Left ventricle myocardium superior (tissue), 1 donor: ENCODE data around the gene CHPT1. TPM values are rescaled to one million over a fixed set of nuclear protein-coding genes. Genes with fewer than 3 reads are reported as not detected.
"Not testable (repeated sequence)": the region's sequence is repeated elsewhere in the genome, so short reads cannot be mapped to it uniquely, and the experiment has no call there.

Source experiments
- ATAC-seq: fragments of 200-7000 bp; cut with Tn5 transposase; one replicate; pipeline ENCODE4 v1.9.1; 2020; ENCODE audit warnings: mild to moderate bottlenecking, moderate library complexity
- DNase-seq: peaks from one replicate; pipeline ENCODE4 v3.0.0-alpha.2; 2020
- intact Hi-C: fragments of 100-400 bp; cut with micrococcal nuclease; formaldehyde crosslinking; loops from one replicate; pipeline ENCODE4 v1.11.0; 2022
- long read RNA-seq: library from polyadenylated mRNA; unstranded; transcript quantifications from one replicate; pipeline ENCODE4 v2.0.0, GENCODE V29; 2021
- total RNA-seq: library from RNA; stranded (reverse); fragmentation: NEBNext Ultra II Directional; extraction: Animal tissue kit (Norgen Biotek cat#: 25700); gene quantifications from one replicate; pipeline ENCODE4 v1.2.1, GENCODE V29; 2021
- donor health status: DM: no; HTN: yes; CAD: no; lungs with severe emphysema.

Gene CHPT1
- 120 TPM for total RNA-seq
- long read RNA-seq, transcript CHPT1-205 (8 exons, 2,001 nt), result minor isoform, 23 of 415 reads
- long read RNA-seq, transcript CHPT1-201 (9 exons, 1,585 nt), result major isoform, 320 of 415 reads
- long read RNA-seq, partial matches to known transcripts, result 5 of 415 reads
- long read RNA-seq, other reads (novel, unspliced or antisense), result 67 of 415 reads

DNA sequence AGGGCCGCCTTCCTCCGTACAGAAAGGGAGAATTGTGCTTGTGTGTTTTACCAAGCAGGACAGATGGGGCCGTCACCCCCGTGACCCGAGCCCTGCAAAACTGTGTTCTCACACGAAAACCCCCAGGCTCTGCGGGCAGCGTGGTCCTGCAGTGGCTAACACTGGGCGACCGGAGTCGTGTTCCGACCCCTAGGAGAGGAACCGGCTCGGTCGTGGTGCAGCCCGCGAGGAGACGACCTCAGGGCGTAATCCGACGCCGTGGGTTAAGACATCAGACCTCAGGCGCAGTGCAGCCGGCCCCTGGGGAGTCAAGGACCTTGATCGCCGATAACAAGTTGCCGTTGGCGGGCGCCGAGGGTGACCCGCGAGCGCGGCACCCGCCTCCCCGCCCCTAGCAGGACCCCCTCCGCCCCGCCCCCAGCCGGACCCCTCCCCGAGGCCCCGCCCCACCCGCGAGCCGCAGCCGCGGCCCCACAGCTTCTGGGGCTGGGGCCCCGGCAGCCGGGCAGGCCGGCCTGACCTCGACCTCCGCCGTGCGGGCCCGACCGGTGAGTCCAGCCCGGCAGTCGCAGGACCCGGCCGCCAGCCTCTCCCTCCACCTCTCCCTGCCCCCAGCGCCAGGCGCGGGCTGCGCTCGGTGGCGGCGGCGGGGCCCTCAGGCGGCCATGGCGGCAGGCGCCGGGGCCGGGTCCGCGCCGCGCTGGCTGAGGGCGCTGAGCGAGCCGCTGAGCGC is at the start of gene CHPT1:
TSS of gene CHPT1 (plus strand) at position 444 of the 733 bp plus-strand sequence. CDS start at position 666, 222 bp downstream.
- DNase-seq, result peak; percentile 89
- peak; percentile 77 for ATAC-seq
- intact Hi-C loops, result no loop called here

GRCh38 chr12:101647711-101648110 is 49.7 kb upstream of the CHPT1 start:
- intact Hi-C loops, result no loop called here
- ATAC-seq, result no peak
- no peak for DNase-seq

- no peak for ATAC-seq
- no peak for DNase-seq
- intact Hi-C loops, result no loop called here
These were observed 49.2 kb upstream of the CHPT1 start for GRCh38 chr12:101648195-101648594.

DNA sequence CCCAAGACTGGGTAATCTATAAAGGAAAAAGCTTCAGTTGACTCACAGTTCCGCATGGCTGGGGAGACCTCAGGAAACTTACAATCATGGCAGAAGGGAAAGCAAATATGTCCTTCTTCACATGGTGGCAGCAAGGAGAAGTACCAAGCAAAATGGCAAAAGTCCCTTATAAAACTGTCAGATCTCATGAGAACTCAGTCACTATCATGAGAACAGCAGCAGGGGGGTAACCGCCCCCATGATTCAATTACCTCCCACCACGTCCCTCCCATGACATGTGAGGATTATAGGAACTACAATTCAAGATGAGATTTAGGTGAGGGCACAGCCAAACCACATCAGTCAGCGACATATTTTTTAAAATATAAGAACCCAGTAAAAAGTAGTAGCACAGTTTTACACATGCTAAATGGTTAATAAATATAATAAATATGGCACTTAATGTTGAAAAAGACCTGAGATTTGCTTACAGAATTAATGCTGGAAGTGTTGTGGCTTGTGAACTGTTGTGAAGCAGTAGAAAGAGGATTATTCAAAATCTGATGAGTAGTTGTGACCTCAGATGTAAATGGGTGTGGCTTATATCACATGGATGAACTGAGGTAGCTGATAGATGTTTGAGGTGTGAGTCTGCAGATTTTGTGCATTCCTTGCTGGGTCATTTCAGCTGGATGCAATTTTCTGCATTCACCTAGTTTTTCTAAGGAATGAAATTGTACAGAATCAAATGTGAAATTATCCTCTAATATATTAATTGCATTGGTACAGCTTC is 46.9 kb upstream of the CHPT1 start:
- ATAC-seq (no peak), DNase-seq (no peak)
- intact Hi-C loops, result no loop called here

GRCh38 chr12:101653030-101653429 is 44.4 kb upstream of the CHPT1 start:
- DNase-seq (no peak), ATAC-seq (no peak)
- intact Hi-C loops, result no loop called here

DNA sequence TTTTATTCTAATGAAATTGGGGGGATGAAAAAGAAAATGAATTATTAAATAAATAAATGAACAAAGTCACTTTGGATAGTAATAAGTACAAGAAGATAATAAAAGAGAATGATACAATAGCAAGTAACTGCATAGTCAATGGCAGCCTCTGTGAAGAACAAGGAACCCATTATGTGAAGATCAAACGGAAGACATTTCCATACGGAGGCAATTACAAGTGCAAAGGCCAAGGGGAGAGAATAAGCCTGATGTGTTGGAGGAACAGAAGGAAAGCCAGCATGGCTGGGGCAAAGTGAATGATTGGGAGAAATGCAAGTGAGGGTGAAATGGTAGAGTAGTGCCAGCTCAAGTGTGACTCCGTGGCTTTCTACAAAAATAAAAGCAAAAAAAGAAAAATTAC is 43.9 kb upstream of the CHPT1 start:
- no peak for DNase-seq
- intact Hi-C loops, result no loop called here
- no peak for ATAC-seq

GRCh38 chr12:101654442-101654841 is 43.0 kb upstream of the CHPT1 start:
- no peak for DNase-seq
- no peak for ATAC-seq
- intact Hi-C loops, result no loop called here

- intact Hi-C loops, result no loop called here
- no peak for ATAC-seq
- no peak for DNase-seq
These were observed 42.0 kb upstream of the CHPT1 start for GRCh38 chr12:101655393-101655792.

- intact Hi-C loops, DNase-seq, ATAC-seq: not testable (repeated sequence)
These were observed 36.8 kb upstream of the CHPT1 start for GRCh38 chr12:101660662-101661061.

GRCh38 chr12:101663298-101663697 is 34.1 kb upstream of the CHPT1 start:
- DNase-seq (no peak), ATAC-seq (no peak)
- intact Hi-C loops, result no loop called here

DNA sequence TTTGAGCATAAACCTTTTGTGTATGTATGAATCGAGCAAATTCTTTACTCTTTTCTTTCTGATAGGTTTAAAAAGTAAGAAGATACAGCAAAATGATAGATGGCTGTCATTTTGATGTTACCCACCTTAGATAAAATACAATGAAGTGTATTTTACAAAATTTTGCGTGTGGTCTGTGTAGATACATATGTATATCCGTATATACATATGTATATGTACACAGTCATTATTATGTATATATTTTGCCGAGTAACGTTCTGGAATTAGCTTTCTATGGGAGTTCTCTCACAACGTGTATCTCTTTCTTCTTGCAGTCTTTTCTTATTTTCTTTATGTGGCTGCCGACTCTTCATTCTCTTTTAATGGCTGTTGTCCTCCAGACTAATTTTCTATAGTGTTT is 32.4 kb upstream of the CHPT1 start:
- ATAC-seq, result no peak
- intact Hi-C loops, result no loop called here
- no peak for DNase-seq

- ATAC-seq, result no peak
- no peak for DNase-seq
- intact Hi-C loops, result no loop called here
These were observed 31.2 kb upstream of the CHPT1 start for GRCh38 chr12:101666052-101666728.

GRCh38 chr12:101667591-101667990 is 29.8 kb upstream of the CHPT1 start:
- ATAC-seq, result no peak
- intact Hi-C loops, result no loop called here

DNA sequence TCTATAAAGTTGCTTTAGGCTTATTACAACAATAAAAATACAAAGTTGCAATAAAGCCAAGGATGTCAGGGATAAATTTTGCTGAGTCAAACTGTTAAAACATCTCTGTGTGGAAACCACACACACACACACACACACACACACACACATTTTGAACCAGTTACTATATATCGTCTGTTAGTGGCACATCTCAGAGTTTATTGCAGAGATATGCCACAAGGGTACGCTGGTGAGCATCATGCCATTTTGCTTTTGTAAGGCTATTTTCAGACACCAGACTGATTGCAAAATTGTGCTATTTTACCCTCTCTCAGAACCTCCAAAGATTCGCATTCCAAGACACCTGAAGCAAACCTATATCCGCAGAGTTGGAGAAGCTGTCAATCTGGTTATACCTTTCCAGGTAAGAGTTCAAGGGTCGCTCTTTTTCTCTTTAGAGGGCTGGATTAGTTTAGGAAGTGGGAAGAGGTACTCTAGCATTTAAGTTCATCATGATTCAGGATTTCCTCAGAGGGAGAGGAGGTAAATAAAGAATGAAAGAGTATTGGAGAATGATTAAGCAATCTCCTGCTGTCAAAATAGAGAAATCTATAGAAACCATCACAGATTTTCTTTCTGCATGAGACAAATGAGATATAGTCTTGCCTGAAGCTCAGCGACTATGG is 27.3 kb upstream of the CHPT1 start:
- ATAC-seq, result peak; percentile 74
- intact Hi-C loops, result no loop called here
- no peak for DNase-seq

More at GRCh38 chr12:101667591-101667990, 29.8 kb upstream of the CHPT1 start:
- DNase-seq, result no peak

- DNase-seq, result no peak
- intact Hi-C loops, result no loop called here
- peak; percentile 67 for ATAC-seq
These were observed 26.2 kb upstream of the CHPT1 start for GRCh38 chr12:101671157-101671791.

- no peak for DNase-seq
- intact Hi-C loops, result no loop called here
- ATAC-seq, result peak; percentile 42
These were observed 25.6 kb upstream of the CHPT1 start for GRCh38 chr12:101671833-101672232.

DNA sequence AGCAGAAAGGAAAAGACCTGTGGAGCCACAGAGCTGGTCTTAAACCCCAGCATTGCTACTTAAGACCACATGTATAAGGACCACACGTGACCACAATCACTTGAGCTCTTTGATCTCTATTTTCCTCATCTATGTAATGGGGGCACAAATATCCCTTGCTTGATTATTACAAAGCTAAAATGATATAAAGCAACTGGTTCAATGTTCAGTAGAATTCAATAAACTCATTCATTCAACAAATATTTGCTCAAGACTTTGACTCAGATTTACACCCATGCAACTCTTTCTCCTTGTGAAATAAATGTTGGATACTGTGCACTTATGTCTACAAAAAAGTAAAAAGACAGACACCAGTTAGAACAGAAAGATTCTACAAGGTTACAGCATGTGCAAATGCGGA is 21.9 kb upstream of the CHPT1 start:
- no peak for DNase-seq
- intact Hi-C loops, result no loop called here
- no peak for ATAC-seq

GRCh38 chr12:101676497-101676896 is 20.9 kb upstream of the CHPT1 start:
- ATAC-seq, intact Hi-C loops, DNase-seq: not testable (repeated sequence)

DNA sequence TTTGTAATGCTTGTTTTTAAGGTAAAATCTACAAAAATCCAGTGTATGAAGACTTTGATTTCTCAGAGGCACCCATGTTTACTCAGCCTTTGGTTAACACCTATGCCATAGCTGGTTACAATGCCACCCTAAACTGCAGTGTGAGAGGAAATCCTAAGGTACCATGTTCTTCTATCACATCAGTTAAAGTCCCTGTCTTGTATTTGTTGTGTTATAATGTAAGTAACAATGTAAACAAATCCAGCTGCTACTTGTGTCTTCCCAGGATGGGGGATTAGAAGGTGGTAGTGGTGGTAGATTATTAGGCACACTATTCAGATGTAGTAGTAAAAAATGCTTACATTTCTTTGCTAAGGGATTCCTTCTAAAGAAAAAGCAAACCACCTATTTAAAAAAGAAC is 19.4 kb upstream of the CHPT1 start:
- DNase-seq (no peak), ATAC-seq (no peak)
- intact Hi-C loops, result no loop called here
